GM12878 (cell line): ENCODE measurements around the gene OCA2. TPM values are rescaled to one million over a fixed set of nuclear protein-coding genes. Genes with fewer than 3 reads are reported as not detected.

Source experiments
- ATAC-seq: fragments of 200-7000 bp; cut with Tn5 transposase; 3 replicates; pipeline ENCODE4 v1.9.1; 2020; ENCODE audit warnings: mild to moderate bottlenecking, moderate library complexity
- BruUV-seq: library from RNA; stranded (reverse); fragments of 400-500 nt; replicated peaks from 2 replicates; lab custom pipeline; 2021; lab: Mats Ljungman, UMichigan
- CTCF ChIA-PET: fragments of 300-600 bp; sonication (Branson Sonifier 250); formaldehyde crosslinking; extraction: SDS; loops from one replicate; lab custom pipeline; 2021; ENCODE audit warnings: inconsistent platforms; lab: Yijun Ruan, JAX
- POLR2A ChIA-PET: fragments of 350-600 bp; formaldehyde crosslinking; extraction: SDS; loops from one replicate; lab custom pipeline; 2021; ENCODE audit warnings: inconsistent platforms; lab: Charles Lee
- RAD21 ChIA-PET: fragments of 300-600 bp; sonication (Branson Sonifier 250); formaldehyde crosslinking; loops from one replicate; lab custom pipeline; 2023; ENCODE audit warnings: antibody characterized with exemption; ENCODE audit not compliant: unreplicated experiment; lab: Charles Lee
- SMC1A ChIA-PET: fragments of 300-600 bp; sonication (Branson Sonifier 250); formaldehyde crosslinking; loops from one replicate; lab custom pipeline; 2023; ENCODE audit not compliant: unreplicated experiment, uncharacterized antibody; lab: Charles Lee
- DNase-seq: peaks from one replicate; pipeline ENCODE4 v3.0.0-alpha.2; 2011; ENCODE audit warnings: low read depth, low spot score
- FAIRE-seq: peaks from 3 replicates; lab custom pipeline; 2011; peaks lifted over from hg19 to GRCh38; lab: Jason Lieb, UNC
- H2AFZ ChIP-seq: 2 replicates; pipeline ENCODE4 v1.6.0; 2011; ENCODE audit warnings: low read depth, low read length, control low read depth; ENCODE audit not compliant: control insufficient read depth
- H3K27ac ChIP-seq: 2 replicates; pipeline ENCODE4 v1.5.1; 2011; ENCODE audit warnings: control low read depth; ENCODE audit not compliant: control insufficient read depth, insufficient read depth
- H3K27me3 ChIP-seq, 2 experiments: replicated peaks in 1 of 2; 2 replicates each; pipeline versions ENCODE4 v1.6.0 to v1.6.1; 2011; ENCODE audit warnings: low read length in 1 of 2; ENCODE audit not compliant: control insufficient read depth in 2 of 2, insufficient read depth in 2 of 2
- H3K36me3 ChIP-seq, 2 experiments: 2 replicates each; pipeline ENCODE4 v1.5.1; 2011; ENCODE audit warnings: low read length in 1 of 2; ENCODE audit not compliant: control insufficient read depth in 2 of 2, insufficient read depth in 2 of 2
- H3K4me1 ChIP-seq: 2 replicates; pipeline ENCODE4 v1.6.1; 2011; ENCODE audit warnings: mild to moderate bottlenecking, low read length, moderate library complexity, mixed read lengths; ENCODE audit not compliant: control insufficient read depth, insufficient read depth
- H3K4me2 ChIP-seq: 2 replicates; pipeline ENCODE4 v1.6.0; 2011; ENCODE audit warnings: control low read depth; ENCODE audit not compliant: control insufficient read depth, insufficient read depth
- H3K4me3 ChIP-seq: fragments of 200-600 bp; sonication (generic); 2 replicates; pipeline ENCODE4 v1.5.1; 2016
- H3K79me2 ChIP-seq: 2 replicates; pipeline ENCODE4 v1.6.0; 2011; ENCODE audit warnings: low read length; ENCODE audit not compliant: control insufficient read depth, insufficient read depth
- H3K9ac ChIP-seq: 2 replicates; pipeline ENCODE4 v1.8.0; 2011; ENCODE audit warnings: low read length, control low read depth, mixed read lengths; ENCODE audit not compliant: control insufficient read depth, insufficient read depth
- H3K9me3 ChIP-seq: replicated peaks from 3 replicates; pipeline ENCODE4 v1.5.1; 2011; ENCODE audit warnings: mild to moderate bottlenecking, low read length; ENCODE audit not compliant: control insufficient read depth, insufficient read depth
- H4K20me1 ChIP-seq: 2 replicates; pipeline ENCODE4 v1.6.0; 2011; ENCODE audit not compliant: control insufficient read depth, insufficient read depth
- ASH2L ChIP-seq: fragments of 300-600, 200-600 bp; sonication (generic); IDR thresholded peaks from 2 replicates; pipeline ENCODE4 v1.6.1; 2017; ENCODE audit warnings: low read depth, mild to moderate bottlenecking, borderline replicate concordance
- BRCA1 ChIP-seq: IDR thresholded peaks from 2 replicates; pipeline ENCODE4 v1.6.1; 2011; ENCODE audit warnings: low read depth, low read length, improper control_type of control experiment
- CREB1 ChIP-seq: IDR thresholded peaks from 2 replicates; pipeline ENCODE4 v1.6.1; 2012; ENCODE audit warnings: low read depth, mild to moderate bottlenecking, inconsistent platforms
- ETV6 ChIP-seq, 2 experiments: fragments of 450-650 bp in 1 of 2; IDR thresholded peaks in 1 of 2; conservative IDR thresholded peaks in 1 of 2; 2 replicates each; pipeline ENCODE4 v1.6.1; 2014; ENCODE audit warnings: antibody characterized with exemption in 1 of 2, borderline replicate concordance in 1 of 2, low read depth in 1 of 2, mild to moderate bottlenecking in 1 of 2, moderate library complexity in 1 of 2
- HCFC1 ChIP-seq: fragments of 150-350 bp; IDR thresholded peaks from 2 replicates; pipeline ENCODE4 v1.6.1; 2014; ENCODE audit warnings: low read length
- HDAC6 ChIP-seq: fragments of 200-600 bp; sonication (generic); IDR thresholded peaks from one replicate; pipeline ENCODE4 v1.8.0; 2017; ENCODE audit warnings: antibody characterized with exemption; ENCODE audit not compliant: unreplicated experiment
- IRF3 ChIP-seq: fragments of 450-650 bp; IDR thresholded peaks from 2 replicates; pipeline ENCODE4 v1.6.1; 2014; ENCODE audit warnings: mild to moderate bottlenecking
- MXI1 ChIP-seq: fragments of 150-350 bp; IDR thresholded peaks from 2 replicates; pipeline ENCODE4 v1.6.1; 2011; ENCODE audit warnings: low read depth, mild to moderate bottlenecking, inconsistent platforms, low read length, improper control_type of control experiment
- MYC ChIP-seq: IDR thresholded peaks from 2 replicates; pipeline ENCODE4 v1.6.1; 2011; ENCODE audit warnings: mild to moderate bottlenecking, low read length, moderate library complexity, inconsistent platforms; ENCODE audit not compliant: insufficient read depth, insufficient replicate concordance, insufficient read length, severe bottlenecking
- PML ChIP-seq: IDR thresholded peaks from 2 replicates; pipeline ENCODE4 v1.6.1; 2012; ENCODE audit warnings: low read length, inconsistent platforms
- STAT1 ChIP-seq: fragments of 450-650 bp; conservative IDR thresholded peaks from 2 replicates; pipeline ENCODE4 v1.6.1; 2014; ENCODE audit warnings: antibody characterized with exemption, mild to moderate bottlenecking
- YBX1 ChIP-seq: fragments of 450-650 bp; IDR thresholded peaks from 2 replicates; pipeline ENCODE4 v1.6.1; 2016; ENCODE audit warnings: antibody characterized with exemption
- ZBTB4 ChIP-seq: fragments of 450-650 bp; formaldehyde crosslinking; IDR thresholded peaks from 2 replicates; pipeline ENCODE4 v1.4.0; 2022; ENCODE audit warnings: mild to moderate bottlenecking, moderate library complexity
- ZNF217 ChIP-seq: fragments of 450-650 bp; IDR thresholded peaks from 2 replicates; pipeline ENCODE4 v1.6.1; 2017; ENCODE audit warnings: antibody characterized with exemption, mild to moderate bottlenecking
- WGBS: methylation state at CpG from one replicate; pipeline ENCODE4 v1.1.6; 2016; ENCODE audit warnings: low lambda C conversion rate; ENCODE audit not compliant: insufficient replicate concordance, insufficient coverage; ENCODE audit errors: missing lambda C conversion rate; 5-methylcytosine and 5-hydroxymethylcytosine counted together
- in situ Hi-C: fragments of 300-500 bp; cut with MboI; formaldehyde crosslinking; loops from 9 replicates; pipeline ENCODE4 v1.14.3; 2018; ENCODE audit warnings: mixed read lengths
- intact Hi-C: fragments of 100-400 bp; cut with micrococcal nuclease; formaldehyde crosslinking; loops from one replicate; pipeline ENCODE4 v1.14.2; 2022; ENCODE audit not compliant: unreplicated experiment
- polyA plus RNA-seq, 11 experiments: library from polyadenylated mRNA; depleted of rRNA in 4 of 11; unstranded in 6 of 11; stranded (reverse) in 5 of 11; fragments of >200 nt; fragmentation: Nextera tagmentation in 4 of 11; fragmentation: Illumina TruSeq in 1 of 11; extraction: Ambion mirVana in 4 of 11; extraction: Trizol in 1 of 11; gene quantifications; 1 replicate in 1 of 11; 2 replicates in 10 of 11; pipeline versions ENCODE4 v1.2.1 to v1.2.3, GENCODE V29; 2011 to 2016; ENCODE audit warnings: inconsistent platforms in 2 of 11, missing spikeins in 2 of 11, low read depth in 1 of 11
- total RNA-seq, 4 experiments: library from RNA; depleted of rRNA in 3 of 4; stranded (reverse); fragments of >200 nt in 3 of 4; fragmentation: Illumina TruSeq in 1 of 4; extraction: Trizol in 1 of 4; gene quantifications; 2 replicates each; pipeline versions ENCODE4 v1.2.1 to v1.2.3, GENCODE V29; 2013 to 2021

OCA2 gene
- total and polyA plus RNA-seq, 10 of the 15 experiments (the other 5 are each of a cell fraction or from before 2014, with no cell fraction given): 0.04 to 1.8 TPM; not detected in 8

GRCh38 chr15:28002136-28002861, 96.8 kb downstream of the OCA2 start:
- RAD21 ChIA-PET: no interaction called here
- no peak for FAIRE-seq
- Histone ChIP-seq H3K27me3 (no peaks in the 10 kb centered on the region), H3K36me3 (no peaks in the 10 kb centered on the region), H3K4me3 (no peak overlapping the region), H3K4me2 (no peak overlapping the region), H3K9ac (no peak overlapping the region), H3K4me1 (no peaks in the 10 kb centered on the region), H2AFZ (no peak overlapping the region), H3K79me2 (no peaks in the 10 kb centered on the region), H3K9me3 (peaks cover 3% of the 10 kb centered on the region; the same call in 1 of the 3 replicates), H3K27ac (no peak overlapping the region), H4K20me1 (no peaks in the 10 kb centered on the region)
- in situ Hi-C loops (no loop called here), intact Hi-C loops (no loop called here)
- POLR2A ChIA-PET: no interaction called here
- CTCF ChIA-PET: no interaction called here
- 25% methylated on average over 12 of the region's 12 CpGs for WGBS
- DNase-seq: no peak
- ATAC-seq: no peak
- SMC1A ChIA-PET: no interaction called here
- no peak for TF ChIP-seq IRF3
- TF ChIP-seq HDAC6: no peak
- no TSS peak for BruUV-seq

GRCh38 chr15:28001641-28002040, 97.5 kb downstream of the OCA2 start:
- ChIA-PET SMC1A (no interaction called here), CTCF (no interaction called here), RAD21 (no interaction called here), POLR2A (no interaction called here)
- H4K20me1 ChIP-seq: no peaks in the 10 kb centered on the region
- DNase-seq (no peak), FAIRE-seq (no peak), ATAC-seq (no peak)
- H2AFZ ChIP-seq: no peak overlapping the region
- 38% methylated on average over 10 of the region's 10 CpGs for WGBS
- no peaks in the 10 kb centered on the region for H3K79me2 ChIP-seq
- H3K4me2 ChIP-seq: no peak overlapping the region
- no peak overlapping the region for H3K9ac ChIP-seq
- no TSS peak for BruUV-seq
- H3K36me3 ChIP-seq: no peaks in the 10 kb centered on the region
- intact Hi-C loops: no loop called here
- no peaks in the 10 kb centered on the region for H3K4me1 ChIP-seq
- H3K27me3 ChIP-seq: no peaks in the 10 kb centered on the region
- no peak overlapping the region for H3K4me3 ChIP-seq
- H3K9me3 ChIP-seq: peaks cover 3% of the 10 kb centered on the region; the same call in 1 of the 3 replicates
- in situ Hi-C loops: no loop called here
- H3K27ac ChIP-seq: no peak overlapping the region
- TF ChIP-seq CREB1 (no peak), PML (no peak), HCFC1 (no peak), MXI1 (no peak), ASH2L (no peak), ZNF217 (no peak), BRCA1 (no peak), YBX1 (no peak), STAT1 (no peak), ETV6 (conservative IDR thresholded peaks at IDR 0.05 in 1 of 2, IDR thresholded peaks at IDR 0.05 in 1 of 2; ENCODE audit: borderline replicate concordance in 1 of 2, low read depth in 1 of 2) (no peak), MYC (no peak), ZBTB4 (no peak)
